GM18507 (cell line): Measurements from ENCODE around the gene OR5AC2.

Experiments used
- DNase-seq: peaks from one replicate; pipeline ENCODE4 v3.0.0; 2011; ENCODE audit warnings: low read depth; ENCODE audit not compliant: insufficient read length; ENCODE audit errors: extremely low spot score
- FAIRE-seq: peaks from 2 replicates; lab custom pipeline; 2011; peaks lifted over from hg19 to GRCh38; lab: Jason Lieb, UNC

The OR5AC2 gene

DNA sequence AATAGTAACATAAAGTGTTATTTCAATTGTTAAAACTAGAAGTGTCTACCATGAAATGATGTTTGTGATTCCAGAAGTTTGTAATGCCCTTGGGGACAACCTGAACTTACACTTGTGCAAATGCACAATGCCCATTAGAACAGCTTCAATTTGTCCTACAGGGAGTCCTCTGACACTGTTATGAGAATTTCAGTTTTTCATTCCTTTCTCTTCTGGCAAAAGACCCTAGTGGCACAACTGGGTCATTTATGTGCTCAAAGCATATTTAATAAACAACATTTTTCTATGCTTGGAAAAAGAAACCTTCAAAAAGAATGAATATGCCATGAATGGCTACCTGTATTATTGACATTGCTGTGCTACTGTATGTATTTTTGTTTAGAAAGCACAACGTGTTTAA, 43.4 kb downstream of the OR5AC2 start, which contains the start of gene OR5H1:
TSS of gene OR5H1 (plus strand) at position 301 of the 400 bp plus-strand sequence. CDS start 1,977 bp downstream, outside the sequence.
- DNase-seq (no peak), FAIRE-seq (no peak)

DNA sequence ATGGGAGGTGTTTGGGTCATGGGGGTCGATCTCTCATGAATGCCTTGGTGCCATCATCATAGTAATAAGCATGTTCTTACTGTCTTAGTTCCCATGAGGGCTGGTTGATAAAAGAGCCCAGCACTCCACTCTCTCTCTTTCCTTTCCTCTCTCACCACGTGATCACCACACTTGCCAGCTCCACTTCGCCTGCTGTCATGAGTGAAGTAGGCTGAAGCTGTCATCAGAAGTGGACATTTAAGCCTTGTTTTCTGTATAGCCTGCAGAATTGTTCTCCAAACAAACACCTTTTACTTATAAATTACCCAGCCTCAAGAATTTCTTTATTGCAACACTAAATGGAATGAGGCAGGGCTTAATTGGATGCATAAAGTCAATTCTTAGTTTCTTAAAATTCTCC, 49.7 kb downstream of the OR5AC2 start:
- DNase-seq (no peak), FAIRE-seq (no peak)
